Measurements from ENCODE around the gene RNF128.
"Not testable (repeated sequence)": the region's sequence is repeated elsewhere in the genome, so short reads cannot be mapped to it uniquely, and the experiment has no call there.

The RNF128 gene

DNA sequence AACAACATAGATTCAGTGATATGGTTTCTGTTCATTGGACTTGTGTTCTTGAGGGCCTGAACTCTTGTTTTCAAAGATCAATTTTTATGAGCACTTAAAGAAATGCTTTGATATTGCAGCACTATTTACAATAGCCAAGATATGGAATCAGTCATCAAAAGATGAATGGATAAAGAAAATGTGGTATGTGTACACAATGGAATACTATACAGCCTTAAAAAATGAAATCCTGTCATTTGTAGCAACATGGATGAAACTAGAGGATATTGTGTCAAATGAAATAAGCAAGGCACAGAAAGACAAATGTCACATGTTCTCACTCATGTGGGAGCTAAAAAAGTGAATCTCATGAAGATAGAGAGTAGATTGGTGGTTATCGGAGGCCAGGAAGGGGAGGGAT lies 21.9 kb downstream of the RNF128 start:
- no peak for DNase-seq

DNA sequence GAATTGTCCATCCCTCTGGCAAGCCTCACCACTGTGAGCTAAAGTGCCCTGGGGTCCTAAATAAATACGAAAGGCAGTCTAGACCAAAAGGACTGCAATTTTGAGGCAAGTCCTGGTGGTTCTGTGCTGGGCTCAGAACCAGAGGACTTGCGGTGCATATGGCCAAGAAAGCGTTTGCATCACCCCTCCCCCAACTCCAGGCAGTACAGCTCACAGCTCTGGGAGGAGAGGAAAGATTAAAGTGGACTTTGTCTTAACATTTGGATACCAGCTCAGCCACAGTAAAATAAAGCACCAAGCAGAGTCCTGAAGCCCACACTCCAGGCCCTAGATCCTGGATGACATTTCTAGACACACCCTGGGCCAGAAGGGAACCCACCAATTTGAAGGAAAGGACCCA lies 24.9 kb downstream of the RNF128 start:
- DNase-seq: no peak

DNA sequence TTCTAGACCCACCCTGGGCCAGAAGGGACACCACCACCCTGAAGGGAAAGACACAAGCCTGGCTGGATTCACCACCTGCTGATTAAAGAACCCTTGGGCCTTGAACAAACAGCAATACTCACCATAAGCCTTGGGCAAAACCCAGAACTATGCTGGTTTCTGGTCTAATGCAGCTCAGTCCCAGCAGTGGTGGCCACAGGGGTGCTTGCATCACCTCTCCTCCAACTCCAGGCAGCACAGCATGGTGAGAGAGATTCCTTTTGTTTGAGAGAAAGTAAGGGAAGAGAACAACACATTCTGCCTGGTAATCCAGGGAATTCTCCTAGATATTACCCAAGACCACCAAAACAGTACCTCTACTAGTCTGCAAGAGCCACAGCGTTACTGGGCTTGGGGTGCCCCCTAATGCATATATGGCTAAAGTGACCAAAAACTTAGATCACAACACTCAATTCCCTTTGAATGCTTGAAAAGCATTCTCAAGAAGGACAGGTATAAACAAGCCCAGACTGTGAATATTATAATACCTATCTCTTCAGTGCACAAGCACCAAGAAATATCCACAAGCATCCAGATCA lies 25.7 kb downstream of the RNF128 start:
- DNase-seq: peak; percentile 7

DNA sequence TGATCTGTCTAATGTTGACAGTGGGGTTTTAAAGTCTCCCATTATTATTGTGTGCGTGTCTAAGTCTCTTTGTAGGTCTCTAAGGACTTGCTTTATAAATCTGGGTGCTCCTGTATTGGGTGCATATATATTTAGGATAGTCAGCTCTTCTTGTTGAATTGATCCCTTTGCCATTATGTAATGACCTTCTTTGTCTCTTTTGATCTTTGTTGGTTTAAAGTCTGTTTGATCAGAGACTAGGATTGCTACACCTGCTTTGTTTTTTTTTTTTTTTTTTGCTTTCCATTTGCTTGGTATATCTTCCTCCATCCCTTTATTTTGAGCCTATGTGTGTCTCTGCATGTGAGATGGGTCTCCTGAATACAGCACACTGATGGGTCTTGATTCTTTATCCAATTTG lies 42.8 kb downstream of the RNF128 start:
- DNase-seq: not testable (repeated sequence)

DNA sequence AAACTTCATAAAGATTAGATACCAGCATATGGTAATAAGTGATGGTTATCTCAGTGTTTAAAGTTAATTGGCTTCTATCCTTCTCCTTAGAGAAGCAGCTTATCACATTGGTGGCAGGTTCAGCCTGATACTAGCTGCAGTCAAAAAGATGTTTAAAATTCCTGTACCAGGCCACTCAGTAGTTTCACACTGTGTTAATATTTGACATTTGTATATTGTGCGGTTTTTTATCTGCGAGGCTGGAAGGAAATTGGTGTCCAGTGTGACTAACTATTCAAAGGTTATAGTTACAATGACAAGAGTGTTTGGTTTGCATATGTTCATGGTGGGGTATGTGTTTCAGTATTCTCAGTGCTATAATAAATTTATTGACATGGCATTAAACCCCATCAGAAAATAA lies 48.5 kb downstream of the RNF128 start:
- no peak for DNase-seq

DNA sequence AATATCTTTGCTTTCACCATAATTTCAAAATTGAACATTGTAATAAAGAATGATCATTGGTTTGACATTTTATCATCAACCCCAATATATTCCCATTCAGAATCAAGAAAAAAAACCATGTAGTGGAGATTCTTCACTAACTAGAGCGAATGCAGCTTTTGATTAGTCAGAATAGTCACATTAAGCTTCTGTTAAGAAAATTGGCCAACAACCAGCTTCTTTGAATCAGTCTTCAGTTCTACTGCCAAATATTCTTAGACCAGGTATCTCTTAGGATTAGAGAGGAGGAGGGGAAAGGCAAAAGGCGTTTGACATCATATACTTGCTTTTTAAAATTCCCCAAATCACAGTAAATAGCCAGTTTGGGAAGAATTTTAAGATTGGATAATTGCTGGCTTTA lies 53.8 kb downstream of the RNF128 start:
- DNase-seq: no peak

DNA sequence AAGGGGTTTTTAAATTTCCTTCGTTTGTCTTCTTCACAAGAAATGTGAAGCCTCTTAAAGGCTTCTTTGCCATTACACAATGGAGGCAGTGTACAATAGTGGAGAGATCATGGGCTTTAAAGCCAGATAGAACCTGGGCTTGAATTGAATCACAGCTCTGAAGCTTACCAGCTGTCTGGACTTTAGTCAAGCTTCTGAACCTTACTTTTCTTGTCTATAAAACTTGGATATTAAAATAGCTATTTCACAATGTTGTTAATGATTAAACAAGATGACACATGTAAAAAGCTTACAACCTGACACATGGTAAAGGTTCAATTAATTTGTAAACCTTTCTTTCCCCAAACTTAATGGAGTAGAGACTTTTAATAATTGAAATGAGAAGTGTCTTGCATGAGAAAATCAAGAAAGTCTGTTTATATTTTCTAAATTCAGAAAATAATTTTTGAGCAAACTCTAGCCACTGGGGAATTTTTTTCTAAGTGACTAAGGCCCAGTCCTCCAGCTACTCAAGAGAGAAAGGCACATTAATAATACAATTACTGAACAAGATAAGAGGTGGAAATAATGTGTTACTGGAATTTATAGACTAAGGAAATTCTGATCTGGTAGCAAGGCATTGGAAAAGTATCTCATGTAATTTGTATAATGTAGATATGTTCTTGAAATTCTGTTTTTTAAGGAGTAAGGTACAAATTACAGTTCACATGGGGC lies 54.3 kb downstream of the RNF128 start:
- no peak for DNase-seq

DNA sequence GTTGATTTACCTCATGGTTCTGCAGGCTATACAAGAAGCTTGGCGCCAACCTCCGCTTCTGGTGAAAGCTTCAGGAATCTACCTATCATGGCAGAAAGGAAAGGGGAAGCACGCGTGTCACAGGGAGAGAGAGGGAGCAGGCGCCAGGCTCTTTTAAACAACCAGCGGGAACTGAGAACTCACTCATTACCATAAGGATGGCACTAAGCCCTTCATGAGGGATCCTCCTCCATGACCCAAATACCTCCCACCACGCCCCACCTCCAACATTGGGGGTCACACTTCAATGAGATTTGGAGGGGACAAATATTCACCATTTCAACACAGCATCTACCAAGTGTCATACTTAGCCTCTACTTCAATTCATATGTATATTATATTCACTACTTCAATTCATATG lies 57.2 kb downstream of the RNF128 start:
- DNase-seq: no peak

DNA sequence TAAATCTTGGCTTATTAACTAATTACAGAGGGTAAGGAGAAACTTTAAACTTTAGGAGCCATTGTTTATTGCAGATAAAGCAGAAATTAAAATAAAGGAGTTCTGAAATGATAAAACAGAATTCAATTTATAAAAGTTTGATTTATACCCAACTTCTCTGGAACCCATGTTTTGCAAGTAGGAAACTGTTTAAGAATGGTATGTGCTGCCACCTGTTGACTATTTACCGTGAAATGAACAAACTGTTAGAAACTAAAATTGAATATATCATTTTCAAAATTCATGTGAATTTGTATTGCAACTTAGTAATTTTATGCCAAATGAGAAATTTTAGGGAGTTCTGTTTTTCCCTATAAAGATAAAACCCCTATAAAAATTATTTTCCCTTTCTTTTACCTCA lies 65.0 kb downstream of the RNF128 start:
- no peak for DNase-seq

DNA sequence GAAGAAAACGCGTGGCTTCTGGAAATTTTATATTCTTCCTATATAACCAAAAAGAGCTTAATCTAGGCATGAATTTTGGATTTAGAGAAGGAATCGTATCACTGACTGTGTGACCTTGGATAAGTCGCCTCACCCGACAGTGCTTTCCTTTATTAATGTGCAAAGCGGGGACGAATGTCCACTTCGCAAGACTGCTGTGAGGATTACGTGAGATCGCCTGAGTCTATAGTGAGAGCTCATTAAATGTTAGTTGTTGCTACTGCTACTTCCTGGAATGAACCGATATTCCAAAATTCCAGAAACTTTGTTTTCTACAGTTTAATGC lies 75.5 kb downstream of the RNF128 start:
- peak; percentile 35 for DNase-seq

DNA sequence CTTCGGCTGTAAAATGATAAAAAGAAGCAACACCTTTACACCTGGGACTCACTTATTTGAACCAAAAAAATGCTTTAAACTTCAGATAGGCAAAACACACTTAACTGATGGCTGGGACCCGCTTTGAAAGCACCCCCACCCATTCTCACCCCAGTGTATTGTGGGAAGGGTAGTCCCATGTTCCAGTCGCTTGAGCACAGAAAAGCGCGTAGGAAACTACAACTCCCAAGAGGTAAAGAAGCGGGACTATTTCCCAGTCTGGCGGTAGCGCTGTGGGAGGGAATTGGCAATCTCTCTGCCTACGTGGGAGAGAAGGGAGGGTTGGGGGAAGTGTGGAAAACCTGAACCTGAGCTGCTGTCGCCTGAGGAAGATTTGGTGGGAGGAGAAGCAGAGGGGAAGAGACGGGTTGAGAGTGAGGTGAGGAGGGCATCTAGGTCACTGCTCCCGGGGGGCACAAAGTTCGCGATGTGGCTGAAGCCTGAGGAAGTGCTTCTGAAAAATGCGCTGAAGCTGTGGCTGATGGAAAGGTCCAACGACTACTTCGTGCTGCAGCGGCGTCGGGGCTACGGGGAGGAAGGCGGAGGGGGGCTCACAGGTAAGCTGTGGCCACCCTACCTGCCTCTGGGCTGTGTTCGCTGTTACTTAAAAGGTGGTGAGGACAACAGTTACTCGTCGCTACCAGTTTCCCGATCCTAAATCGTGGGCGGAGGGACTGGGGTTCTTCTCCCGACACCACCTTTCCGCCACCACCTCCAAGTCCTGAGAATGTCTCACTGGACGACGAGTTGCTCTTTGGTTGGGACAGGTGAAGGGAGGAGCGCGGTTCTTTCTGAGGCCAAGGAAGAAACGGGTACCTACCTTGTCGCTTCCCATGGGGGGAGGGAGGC lies 76.1 kb downstream of the RNF128 start, which contains the start of gene TBC1D8B:
Gene TBC1D8B, plus strand, starts transcription at position 286 of the 888 bp plus-strand sequence. Its CDS starts 181 bp downstream, at position 467.
- DNase-seq: peak; percentile 89

DNA sequence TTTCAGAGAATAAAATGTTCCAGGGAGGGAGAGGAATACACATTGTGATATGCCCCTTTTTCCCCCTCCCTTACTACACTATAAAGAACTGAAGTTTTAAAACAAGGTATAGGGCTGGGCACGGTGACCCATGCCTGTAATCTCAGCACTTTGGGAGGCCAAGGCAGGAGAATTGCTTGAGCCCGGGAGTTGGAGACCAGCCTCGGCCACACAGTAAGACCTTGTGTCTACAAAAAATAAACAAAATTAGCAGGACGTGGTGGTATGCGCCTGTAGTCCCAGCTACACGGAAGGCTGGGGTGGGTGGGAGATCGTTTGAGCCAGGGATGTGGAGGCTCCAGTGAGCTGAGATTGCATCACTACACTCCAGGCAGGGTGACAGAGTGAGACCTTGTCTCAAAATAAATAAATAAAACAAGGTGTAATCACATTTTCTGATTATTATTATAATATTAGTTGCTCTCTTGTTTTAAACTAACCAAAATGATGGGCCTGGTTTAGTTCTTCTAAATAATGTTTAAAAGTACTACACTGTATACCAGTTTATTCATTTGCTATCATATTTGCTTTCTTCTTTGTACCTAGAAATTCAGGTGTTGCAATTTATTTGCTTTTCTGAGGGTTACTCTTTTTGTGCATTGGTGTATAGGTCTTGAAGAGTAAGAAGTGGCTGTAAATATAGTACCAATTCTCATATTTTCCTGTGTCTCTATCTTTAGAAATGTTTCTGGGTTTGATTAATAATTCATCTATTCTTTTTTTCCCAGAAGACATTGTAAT lies 84.8 kb downstream of the RNF128 start:
- no peak for DNase-seq

DNA sequence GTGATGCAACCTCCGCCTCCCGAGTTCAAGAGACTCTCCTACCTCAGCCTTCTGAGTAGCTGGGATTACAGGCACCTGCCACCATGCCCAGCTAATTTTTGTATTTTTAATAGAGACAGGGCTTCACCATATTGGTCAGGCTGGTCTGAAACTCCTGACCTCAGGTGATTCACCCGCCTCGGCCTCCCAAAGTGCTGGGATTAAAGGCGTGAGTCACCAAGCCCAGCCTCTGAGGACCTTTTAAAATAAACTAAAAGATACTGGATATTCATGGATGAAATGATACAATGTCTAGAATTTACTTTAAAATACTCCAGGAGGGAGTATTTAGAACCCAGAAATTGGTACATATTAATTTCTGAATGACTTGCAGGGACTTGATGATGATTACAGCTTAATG lies 86.4 kb downstream of the RNF128 start:
- not testable (repeated sequence) for DNase-seq

DNA sequence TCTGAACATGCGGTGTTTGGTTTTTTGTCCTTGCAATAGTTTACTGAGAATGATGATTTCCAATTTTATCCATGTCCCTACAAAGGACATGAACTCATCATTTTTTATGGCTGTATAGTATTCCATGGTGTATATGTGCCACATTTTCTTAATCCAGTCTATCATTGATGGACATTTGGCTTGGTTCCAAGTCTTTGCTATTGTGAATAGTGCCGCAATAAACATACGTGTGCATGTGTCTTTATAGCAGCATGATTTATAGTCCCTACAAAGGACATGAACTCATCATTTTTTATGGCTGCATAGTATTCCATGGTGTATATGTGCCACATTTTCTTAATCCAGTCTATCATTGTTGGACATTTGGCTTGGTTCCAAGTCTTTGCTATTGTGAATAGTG lies 87.6 kb downstream of the RNF128 start:
- DNase-seq: not testable (repeated sequence)

Data from HCEC 1CT (cell line).